A549 (cell line): Measurements from ENCODE around the gene PALLD. TPM values are rescaled to one million over a fixed set of nuclear protein-coding genes. Genes with fewer than 3 reads are reported as not detected.
A peak's percentile ranks its signal among the peaks of the same experiment; 100 is the strongest.

ENCODE experiments used
- ATAC-seq, 2 experiments: fragments of 200-7000 bp in 1 of 2; fragments of >200 bp in 1 of 2; cut with Nextera tagmentation in 1 of 2; cut with Tn5 transposase in 1 of 2; 3 replicates each; pipeline versions ENCODE4 v1.8.0 to v1.9.1; 2018 to 2020; ENCODE audit warnings: mild to moderate bottlenecking in 1 of 2, moderate library complexity in 1 of 2
- CTCF ChIA-PET: fragments of 300-600 bp; sonication (Branson Sonifier 250); formaldehyde crosslinking; extraction: SDS; loops from one replicate; lab custom pipeline; 2021; ENCODE audit warnings: antibody characterized with exemption, inconsistent platforms; lab: Yijun Ruan, JAX
- POLR2A ChIA-PET: fragments of 350-600 bp; formaldehyde crosslinking; extraction: SDS; loops from one replicate; lab custom pipeline; 2021; ENCODE audit warnings: antibody characterized with exemption, inconsistent platforms; lab: Yijun Ruan, JAX
- DNase-seq, 2 experiments: peaks; one replicate each; pipeline versions ENCODE4 v3.0.0 to v3.0.0-alpha.2; 2011 to 2016; ENCODE audit warnings: low read depth in 1 of 2, low spot score in 1 of 2
- FAIRE-seq: peaks from 2 replicates; lab custom pipeline; 2011; peaks lifted over from hg19 to GRCh38; lab: Jason Lieb, UNC
- H3K27ac ChIP-seq, 2 experiments: fragments of >200 bp; sonication (Bioruptor Twin); formaldehyde crosslinking; 3 replicates each; pipeline ENCODE4 v1.5.1; 2016 to 2017
- H3K4me1 ChIP-seq: fragments of >200 bp; sonication (Bioruptor Twin); formaldehyde crosslinking; 3 replicates; pipeline ENCODE4 v1.6.1; 2016
- H3K4me2 ChIP-seq: fragments of >200 bp; sonication (Bioruptor Twin); formaldehyde crosslinking; 3 replicates; pipeline ENCODE4 v1.6.1; 2016
- H3K4me3 ChIP-seq: fragments of >200 bp; sonication (Bioruptor Twin); formaldehyde crosslinking; 3 replicates; pipeline ENCODE4 v1.5.1; 2016
- H3K9me3 ChIP-seq: fragments of >200 bp; sonication (Bioruptor Twin); formaldehyde crosslinking; 3 replicates; pipeline ENCODE4 v1.6.1; 2016
- CEBPB ChIP-seq, 2 experiments: fragments of >200 bp in 1 of 2; sonication (Bioruptor Twin) in 1 of 2; formaldehyde crosslinking in 1 of 2; IDR thresholded peaks; 2 replicates each; pipeline ENCODE4 v1.6.1; 2012 to 2016
- EHF ChIP-seq: fragments of 250-450 bp; sonication (Bioruptor Pico); IDR thresholded peaks from 2 replicates; pipeline ENCODE4 v1.5.0; 2020; ENCODE audit warnings: mild to moderate bottlenecking
- ELK1 ChIP-seq: fragments of 150-350 bp; IDR thresholded peaks from 2 replicates; pipeline ENCODE4 v1.6.1; 2014; ENCODE audit warnings: low read depth, mild to moderate bottlenecking, low read length
- ESRRA ChIP-seq: fragments of 150-350 bp; IDR thresholded peaks from 2 replicates; pipeline ENCODE4 v1.6.1; 2014; ENCODE audit warnings: mild to moderate bottlenecking, low read length, borderline replicate concordance
- FOXS1 ChIP-seq: fragments of 250-450 bp; sonication (Bioruptor Pico); IDR thresholded peaks from 2 replicates; pipeline ENCODE4 v1.5.0; 2020; ENCODE audit warnings: mild to moderate bottlenecking, moderate library complexity
- GATA3 ChIP-seq: IDR thresholded peaks from 2 replicates; pipeline ENCODE4 v1.6.1; 2012; ENCODE audit warnings: borderline replicate concordance
- HEYL ChIP-seq: fragments of 250-450 bp; sonication (Bioruptor Pico); IDR thresholded peaks from 2 replicates; pipeline ENCODE4 v1.8.0; 2021; ENCODE audit warnings: mild to moderate bottlenecking, moderate library complexity
- HMGXB4 ChIP-seq: fragments of 250-450 bp; sonication (Bioruptor Pico); IDR thresholded peaks from 2 replicates; pipeline ENCODE4 v1.5.0; 2021; ENCODE audit warnings: mild to moderate bottlenecking, moderate library complexity, borderline replicate concordance
- JUN ChIP-seq, 2 experiments: fragments of >200 bp; sonication (Bioruptor Twin); formaldehyde crosslinking; IDR thresholded peaks; 2 replicates in 1 of 2; 3 replicates in 1 of 2; pipeline ENCODE4 v1.6.1; 2016 to 2017
- KDM5A ChIP-seq: fragments of 200-600 bp; sonication (generic); IDR thresholded peaks from 2 replicates; pipeline ENCODE4 v1.6.1; 2016; ENCODE audit warnings: antibody characterized with exemption, mild to moderate bottlenecking
- MAFK ChIP-seq: fragments of 450-650 bp; IDR thresholded peaks from 2 replicates; pipeline ENCODE4 v1.6.1; 2014; ENCODE audit not compliant: partially characterized antibody
- NPAS2 ChIP-seq: fragments of 250-450 bp; sonication (Bioruptor Pico); IDR thresholded peaks from 2 replicates; pipeline ENCODE4 v1.8.0; 2022; ENCODE audit warnings: mild to moderate bottlenecking, moderate library complexity, borderline replicate concordance
- PBX3 ChIP-seq: IDR thresholded peaks from 2 replicates; pipeline ENCODE4 v1.6.1; 2012
- REST ChIP-seq: fragments of 200-600 bp; sonication (generic); IDR thresholded peaks from 2 replicates; pipeline ENCODE4 v1.6.1; 2016; ENCODE audit warnings: antibody characterized with exemption, mild to moderate bottlenecking, moderate library complexity
- RFX5 ChIP-seq: fragments of 450-650 bp; IDR thresholded peaks from 2 replicates; pipeline ENCODE4 v1.7.1; 2014; ENCODE audit warnings: antibody characterized with exemption, mild to moderate bottlenecking, moderate library complexity
- SMC3 ChIP-seq: fragments of >200 bp; sonication (Bioruptor Twin); formaldehyde crosslinking; IDR thresholded peaks from 3 replicates; pipeline ENCODE4 v1.6.1; 2018; ENCODE audit warnings: inconsistent platforms
- SREBF2 ChIP-seq: fragments of 450-650 bp; IDR thresholded peaks from 2 replicates; pipeline ENCODE4 v1.6.1; 2014; ENCODE audit warnings: mild to moderate bottlenecking, moderate library complexity
- TFCP2L1 ChIP-seq: fragments of 250-450 bp; sonication (Bioruptor Pico); IDR thresholded peaks from 2 replicates; pipeline ENCODE4 v1.5.0; 2021; ENCODE audit warnings: mild to moderate bottlenecking
- ZSCAN20 ChIP-seq: fragments of 250-450 bp; sonication (Bioruptor Pico); IDR thresholded peaks from 2 replicates; pipeline ENCODE4 v1.8.0; 2022; ENCODE audit warnings: mild to moderate bottlenecking, moderate library complexity
- WGBS: methylation state at CpG from one replicate; pipeline ENCODE4 v1.1.6; 2017; ENCODE audit errors: missing lambda C conversion rate; 5-methylcytosine and 5-hydroxymethylcytosine counted together
- polyA plus RNA-seq, 4 experiments: library from polyadenylated mRNA; depleted of rRNA in 3 of 4; stranded (reverse); fragments of >200 nt; fragmentation: RNase III in 1 of 4; extraction: RNeasy Plus Mini Kit Qiagen cat#74134 plus additional on column Dnase treatment in 1 of 4; gene quantifications; 2 replicates in 3 of 4; 3 replicates in 1 of 4; pipeline ENCODE4 v1.2.3, GENCODE V29; 2011 to 2017
- TF ChIP-seq, protein P1 (sequence below): fragments of >200 bp; sonication (Bioruptor Twin); formaldehyde crosslinking; IDR thresholded peaks from 3 replicates; pipeline ENCODE4 v1.5.1; 2016
- TF ChIP-seq, protein P2 (sequence below): fragments of >200 bp; sonication (Bioruptor Twin); formaldehyde crosslinking; IDR thresholded peaks from 3 replicates; pipeline ENCODE4 v1.6.1; 2016

Gene PALLD
- polyA plus RNA-seq, 2 of the 4 experiments (the other 2 are of a cell fraction): 88.8 to 113 TPM

DNA sequence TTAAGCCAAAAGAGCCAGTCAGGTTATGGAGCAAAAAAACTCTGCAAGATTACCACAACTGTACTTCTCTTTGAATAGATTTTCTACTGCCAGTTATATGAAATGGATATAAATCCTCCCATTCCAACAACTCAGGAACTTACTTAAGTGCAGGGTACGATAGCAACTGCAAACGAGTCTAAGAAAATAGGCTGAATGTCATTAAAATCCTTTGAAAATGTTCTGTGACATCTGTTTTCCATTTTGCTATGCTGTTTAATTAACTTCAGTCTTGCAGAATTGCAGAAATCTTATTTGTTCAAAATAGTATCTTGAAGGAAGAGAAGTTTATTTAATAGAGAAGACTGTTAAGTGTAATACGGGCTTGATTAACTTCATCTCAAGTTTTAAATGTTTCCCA lies 243.8 kb downstream of the PALLD start (continued):
- TF ChIP-seq RFX5 (no peak), TFCP2L1 (CRISPR knock-in tag) (no peak), NPAS2 (CRISPR knock-in tag) (no peak), ZSCAN20 (CRISPR knock-in tag) (no peak), ELK1 (no peak), ESRRA (no peak)
- TF ChIP-seq, all 56 proteins: peak for 0

DNA sequence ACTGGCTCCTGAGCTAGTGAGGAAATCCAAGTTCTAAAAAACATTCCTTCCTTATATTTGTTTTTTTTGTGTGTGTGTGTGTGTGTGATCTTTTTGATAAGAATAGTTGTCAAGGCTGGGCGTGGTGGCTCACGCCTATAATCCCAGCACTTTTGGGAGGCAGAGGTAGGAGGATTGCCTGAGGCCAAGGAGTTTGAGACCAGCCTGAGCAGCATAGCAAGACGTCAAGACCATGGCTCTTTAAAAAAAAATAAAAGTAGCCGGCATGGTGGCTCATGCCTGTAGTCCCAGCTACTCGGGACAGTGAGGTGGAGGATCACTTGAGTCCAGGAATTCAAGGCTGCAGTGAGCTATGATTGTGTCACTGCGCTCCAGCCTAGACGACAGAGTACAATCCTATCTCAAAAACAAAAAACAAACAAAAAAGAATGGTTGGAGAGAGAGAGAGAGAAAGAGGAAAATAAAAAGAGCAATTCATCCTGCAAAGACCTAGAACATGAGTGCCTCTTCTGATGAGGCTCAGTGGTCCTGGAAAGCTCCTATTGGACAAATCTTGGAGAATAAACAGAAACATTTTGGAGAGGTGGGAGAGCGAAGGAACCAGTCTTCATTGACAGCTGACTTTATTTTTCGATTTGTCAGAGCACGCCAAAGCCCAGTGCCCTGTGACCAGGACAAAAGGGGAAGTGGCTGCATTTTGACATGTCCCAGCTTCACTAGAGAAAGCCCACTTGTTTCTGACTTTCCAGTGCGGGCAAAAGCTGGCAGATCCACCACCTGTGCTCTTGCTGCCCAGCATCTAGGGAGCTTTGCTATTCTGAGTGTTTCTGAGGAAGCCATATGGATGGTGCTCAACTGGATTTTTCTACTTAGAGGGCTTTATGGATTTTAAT lies 244.7 kb downstream of the PALLD start:
- FAIRE-seq (no peak), DNase-seq (no peak), ATAC-seq (no peak)
- ChIA-PET CTCF (no interaction called here), POLR2A (no interaction called here)
- H3K4me1 ChIP-seq: peaks cover 37% of the 10 kb centered on the region
- no peak overlapping the region for H3K4me3 ChIP-seq
- H3K9me3 ChIP-seq: no peaks in the 10 kb centered on the region
- no peak overlapping the region for H3K27ac ChIP-seq
- TF ChIP-seq NPAS2 (CRISPR knock-in tag): no peak
- TF ChIP-seq HEYL (CRISPR knock-in tag): no peak
- TF ChIP-seq EHF (CRISPR knock-in tag): no peak
- TF ChIP-seq JUN (IDR thresholded peaks at IDR 0.05): no peak
- no peak for TF ChIP-seq PBX3
- no peak for TF ChIP-seq KDM5A
- no peak overlapping the region for H3K4me2 ChIP-seq
- 83% methylated on average over 11 of the region's 11 CpGs for WGBS

- TF ChIP-seq CEBPB (IDR thresholded peaks at IDR 0.05) (no peak), SREBF2 (no peak), FOXS1 (no peak), MAFK (no peak), GATA3 (no peak), PBX3 (no peak), HMGXB4 (CRISPR knock-in tag) (no peak), REST (no peak), SMC3 (no peak)
- TF ChIP-seq, protein P1, sequence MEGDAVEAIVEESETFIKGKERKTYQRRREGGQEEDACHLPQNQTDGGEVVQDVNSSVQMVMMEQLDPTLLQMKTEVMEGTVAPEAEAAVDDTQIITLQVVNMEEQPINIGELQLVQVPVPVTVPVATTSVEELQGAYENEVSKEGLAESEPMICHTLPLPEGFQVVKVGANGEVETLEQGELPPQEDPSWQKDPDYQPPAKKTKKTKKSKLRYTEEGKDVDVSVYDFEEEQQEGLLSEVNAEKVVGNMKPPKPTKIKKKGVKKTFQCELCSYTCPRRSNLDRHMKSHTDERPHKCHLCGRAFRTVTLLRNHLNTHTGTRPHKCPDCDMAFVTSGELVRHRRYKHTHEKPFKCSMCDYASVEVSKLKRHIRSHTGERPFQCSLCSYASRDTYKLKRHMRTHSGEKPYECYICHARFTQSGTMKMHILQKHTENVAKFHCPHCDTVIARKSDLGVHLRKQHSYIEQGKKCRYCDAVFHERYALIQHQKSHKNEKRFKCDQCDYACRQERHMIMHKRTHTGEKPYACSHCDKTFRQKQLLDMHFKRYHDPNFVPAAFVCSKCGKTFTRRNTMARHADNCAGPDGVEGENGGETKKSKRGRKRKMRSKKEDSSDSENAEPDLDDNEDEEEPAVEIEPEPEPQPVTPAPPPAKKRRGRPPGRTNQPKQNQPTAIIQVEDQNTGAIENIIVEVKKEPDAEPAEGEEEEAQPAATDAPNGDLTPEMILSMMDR: no peak
- TF ChIP-seq, protein P2, sequence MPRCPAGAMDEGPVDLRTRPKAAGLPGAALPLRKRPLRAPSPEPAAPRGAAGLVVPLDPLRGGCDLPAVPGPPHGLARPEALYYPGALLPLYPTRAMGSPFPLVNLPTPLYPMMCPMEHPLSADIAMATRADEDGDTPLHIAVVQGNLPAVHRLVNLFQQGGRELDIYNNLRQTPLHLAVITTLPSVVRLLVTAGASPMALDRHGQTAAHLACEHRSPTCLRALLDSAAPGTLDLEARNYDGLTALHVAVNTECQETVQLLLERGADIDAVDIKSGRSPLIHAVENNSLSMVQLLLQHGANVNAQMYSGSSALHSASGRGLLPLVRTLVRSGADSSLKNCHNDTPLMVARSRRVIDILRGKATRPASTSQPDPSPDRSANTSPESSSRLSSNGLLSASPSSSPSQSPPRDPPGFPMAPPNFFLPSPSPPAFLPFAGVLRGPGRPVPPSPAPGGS: no peak
- TF ChIP-seq, all 56 proteins: peak for 0
- FAIRE-seq: no peak
- POLR2A ChIA-PET: interaction anchor here (1.5 kb wide), 1 partner anchor 88 kb away, joined by 5 read pairs; no protein-coding TSS in a partner anchor
- no peak for ATAC-seq
- no peak for DNase-seq
- CTCF ChIA-PET: interaction anchor here (1.9 kb wide), 1 partner anchor 33 kb away, joined by 6 read pairs; no protein-coding TSS in a partner anchor
- Histone ChIP-seq H3K4me2 (peak overlapping the region; percentile 71), H3K9me3 (no peaks in the 10 kb centered on the region), H3K4me3 (no peak overlapping the region), H3K4me1 (peaks cover 37% of the 10 kb centered on the region), H3K27ac (no peak overlapping the region)
- 92% methylated on average over 3 of the region's 3 CpGs for WGBS
Measured at GRCh38 chr4:168743131-168743530, 246.3 kb downstream of the PALLD start.
